Thyroid gland (tissue), 4 donors: ENCODE measurements around the gene NEDD9. TPM values are rescaled to one million over a fixed set of nuclear protein-coding genes. Genes with fewer than 3 reads are reported as not detected.
A peak's percentile ranks its signal among the peaks of the same experiment; 100 is the strongest.

ENCODE experiments used
- DNase-seq, 2 donors: peaks; one replicate each; pipeline ENCODE4 v3.0.0-alpha.2; 2019
- H3K27ac ChIP-seq, 3 donors: fragments of 200-600 bp; sonication (generic); 1 replicate in 2 of 3; 2 replicates in 1 of 3; pipeline ENCODE4 v1.5.1; 2016 to 2019; ENCODE audit warnings: mild to moderate bottlenecking in 1 of 3, moderate library complexity in 1 of 3
- H3K27me3 ChIP-seq: fragments of 200-600 bp; sonication (generic); one replicate; pipeline ENCODE4 v1.5.1; 2019
- H3K36me3 ChIP-seq, 2 donors: fragments of 200-600 bp; sonication (generic); one replicate each; pipeline ENCODE4 v1.5.1; 2016 to 2019
- H3K4me1 ChIP-seq, 2 donors: fragments of 200-600 bp; sonication (generic); one replicate each; pipeline ENCODE4 v1.5.1; 2017 to 2019
- H3K4me3 ChIP-seq, 3 donors: fragments of 200-600 bp; sonication (generic); replicated peaks in 1 of 3; 1 replicate in 2 of 3; 2 replicates in 1 of 3; pipeline ENCODE4 v1.5.1; 2016; ENCODE audit warnings: mild to moderate bottlenecking in 1 of 3
- H3K9me3 ChIP-seq: fragments of 200-600 bp; sonication (generic); one replicate; pipeline ENCODE4 v1.5.1; 2017
- POLR2A ChIP-seq, 2 donors: fragments of 450-650 bp; IDR thresholded peaks; one replicate each; pipeline ENCODE4 v1.6.1; 2017; ENCODE audit warnings: antibody characterized with exemption in 2 of 2, mild to moderate bottlenecking in 2 of 2, moderate library complexity in 1 of 2
- WGBS, 2 donors: methylation state at CpG; one replicate each; pipeline ENCODE4 v1.1.5; 2017; 5-methylcytosine and 5-hydroxymethylcytosine counted together
- intact Hi-C: fragments of 100-400 bp; cut with DNase I; formaldehyde crosslinking; loops from one replicate; pipeline ENCODE4 v1.15.1; 2023
- total RNA-seq, 4 donors: library from RNA; depleted of rRNA; stranded (reverse); fragments of >200 nt; gene quantifications; one replicate each; pipeline ENCODE4 v1.2.3, GENCODE V29; 2016
- TF ChIP-seq, protein P1 (sequence below), 6 experiments: fragments of 200-600 bp in 3 of 6; fragments of 450-650 bp in 3 of 6; sonication (generic) in 3 of 6; IDR thresholded peaks; one replicate each; pipeline ENCODE4 v1.5.1; 2016 to 2019; ENCODE audit warnings: antibody characterized with exemption in 6 of 6, mild to moderate bottlenecking in 2 of 6, inconsistent platforms in 1 of 6, moderate library complexity in 1 of 6

The NEDD9 gene
- total RNA-seq, 4 donors from 2014 or later: 42.1 to 78.3 (median 61.7) TPM

DNA sequence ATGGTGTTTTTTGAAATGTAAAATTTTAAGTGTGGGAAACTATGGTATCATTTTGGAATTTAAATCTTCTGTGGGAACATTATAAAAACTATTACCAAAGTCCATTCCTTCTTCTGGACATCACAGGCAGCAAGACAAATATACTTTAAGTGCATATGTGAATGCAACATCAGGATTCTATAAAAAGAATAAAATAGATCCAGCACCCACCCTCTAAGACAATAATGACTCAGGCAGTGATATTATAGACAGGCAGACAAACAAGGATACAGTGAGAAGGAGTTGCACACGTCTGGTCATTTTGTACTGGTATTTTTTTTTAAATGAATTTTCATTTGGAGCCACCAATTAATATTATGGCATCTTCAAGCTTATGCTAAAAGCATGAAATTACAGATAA lies 21.1 kb upstream of the NEDD9 start:
- TF ChIP-seq, protein P1, sequence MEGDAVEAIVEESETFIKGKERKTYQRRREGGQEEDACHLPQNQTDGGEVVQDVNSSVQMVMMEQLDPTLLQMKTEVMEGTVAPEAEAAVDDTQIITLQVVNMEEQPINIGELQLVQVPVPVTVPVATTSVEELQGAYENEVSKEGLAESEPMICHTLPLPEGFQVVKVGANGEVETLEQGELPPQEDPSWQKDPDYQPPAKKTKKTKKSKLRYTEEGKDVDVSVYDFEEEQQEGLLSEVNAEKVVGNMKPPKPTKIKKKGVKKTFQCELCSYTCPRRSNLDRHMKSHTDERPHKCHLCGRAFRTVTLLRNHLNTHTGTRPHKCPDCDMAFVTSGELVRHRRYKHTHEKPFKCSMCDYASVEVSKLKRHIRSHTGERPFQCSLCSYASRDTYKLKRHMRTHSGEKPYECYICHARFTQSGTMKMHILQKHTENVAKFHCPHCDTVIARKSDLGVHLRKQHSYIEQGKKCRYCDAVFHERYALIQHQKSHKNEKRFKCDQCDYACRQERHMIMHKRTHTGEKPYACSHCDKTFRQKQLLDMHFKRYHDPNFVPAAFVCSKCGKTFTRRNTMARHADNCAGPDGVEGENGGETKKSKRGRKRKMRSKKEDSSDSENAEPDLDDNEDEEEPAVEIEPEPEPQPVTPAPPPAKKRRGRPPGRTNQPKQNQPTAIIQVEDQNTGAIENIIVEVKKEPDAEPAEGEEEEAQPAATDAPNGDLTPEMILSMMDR (IDR thresholded peaks at IDR 0.05): no peak
- TF ChIP-seq POLR2A (IDR thresholded peaks at IDR 0.05): no peak
- no peaks in the 10 kb centered on the region for H3K9me3 ChIP-seq
- no peak for DNase-seq
- no peaks in the 10 kb centered on the region for H3K36me3 ChIP-seq
- peak overlapping the region in 2 of 3 donors; percentile 88 to 93 for H3K27ac ChIP-seq
- H3K4me1 ChIP-seq: peaks cover 37 to 56% of the 10 kb centered on the region in 2 donors
- H3K27me3 ChIP-seq: no peaks in the 10 kb centered on the region
- intact Hi-C loops: loop anchor here (10.0 kb wide), 1 partner anchor 241 kb away; no protein-coding TSS in a partner anchor
- WGBS, 2 donors: 88 to 93% methylated on average over 1 of the region's 1 CpG
- no peak overlapping the region for H3K4me3 ChIP-seq

GRCh38 chr6:11251553-11252360 lies 19.3 kb upstream of the NEDD9 start:
- intact Hi-C loops: loop anchor here (10.0 kb wide), 1 partner anchor 243 kb away; no protein-coding TSS in a partner anchor
- no peak overlapping the region for H3K4me3 ChIP-seq
- peak; percentile 82 for DNase-seq
- no peaks in the 10 kb centered on the region for H3K9me3 ChIP-seq
- H3K4me1 ChIP-seq: peaks cover 29 to 42% of the 10 kb centered on the region in 2 donors
- peak in 1 of 2 donors; percentile 16 for TF ChIP-seq POLR2A (IDR thresholded peaks at IDR 0.05)
- TF ChIP-seq, protein P1 (IDR thresholded peaks at IDR 0.05): peak in 1 of 6 experiments; percentile 4
- H3K36me3 ChIP-seq: no peaks in the 10 kb centered on the region
- H3K27me3 ChIP-seq: no peaks in the 10 kb centered on the region
- 11 to 22% methylated on average over 7 of the region's 7 CpGs for WGBS, 2 donors
- H3K27ac ChIP-seq: peak overlapping the region; percentile 86 to 93 (median 88)

GRCh38 chr6:11250108-11250507 lies 17.6 kb upstream of the NEDD9 start:
- DNase-seq: no peak
- Histone ChIP-seq H3K36me3 (no peaks in the 10 kb centered on the region), H3K27me3 (no peaks in the 10 kb centered on the region), H3K27ac (peak overlapping the region; percentile 86 to 93 (median 88)), H3K4me3 (no peak overlapping the region), H3K9me3 (no peaks in the 10 kb centered on the region), H3K4me1 (peaks cover 29 to 38% of the 10 kb centered on the region in 2 donors)
- TF ChIP-seq POLR2A (IDR thresholded peaks at IDR 0.05): no peak
- TF ChIP-seq, protein P1 (IDR thresholded peaks at IDR 0.05): no peak
- WGBS, 2 donors: 79 to 88% methylated on average over 1 of the region's 1 CpG
- intact Hi-C loops: loop anchor here (10.0 kb wide), 1 partner anchor 245 kb away; no protein-coding TSS in a partner anchor

- WGBS, 2 donors: 98 to 100% methylated on average over 3 of the region's 3 CpGs
- Histone ChIP-seq H3K4me1 (peaks cover 29 to 38% of the 10 kb centered on the region in 2 donors), H3K27ac (no peak overlapping the region), H3K27me3 (no peaks in the 10 kb centered on the region), H3K9me3 (no peaks in the 10 kb centered on the region), H3K36me3 (no peaks in the 10 kb centered on the region), H3K4me3 (no peak overlapping the region)
- intact Hi-C loops: no loop called here
- no peak for DNase-seq
- TF ChIP-seq POLR2A (IDR thresholded peaks at IDR 0.05): no peak
- TF ChIP-seq, protein P1 (IDR thresholded peaks at IDR 0.05): no peak
Observed at GRCh38 chr6:11248974-11249761, 16.7 kb upstream of the NEDD9 start.
